ENCODE measurements around the gene INTS11. TPM values are rescaled to one million over a fixed set of nuclear protein-coding genes. Genes with fewer than 3 reads are reported as not detected.

Gene INTS11
- total RNA-seq, 2 experiments from 2014 or later: 143 to 158 TPM

DNA sequence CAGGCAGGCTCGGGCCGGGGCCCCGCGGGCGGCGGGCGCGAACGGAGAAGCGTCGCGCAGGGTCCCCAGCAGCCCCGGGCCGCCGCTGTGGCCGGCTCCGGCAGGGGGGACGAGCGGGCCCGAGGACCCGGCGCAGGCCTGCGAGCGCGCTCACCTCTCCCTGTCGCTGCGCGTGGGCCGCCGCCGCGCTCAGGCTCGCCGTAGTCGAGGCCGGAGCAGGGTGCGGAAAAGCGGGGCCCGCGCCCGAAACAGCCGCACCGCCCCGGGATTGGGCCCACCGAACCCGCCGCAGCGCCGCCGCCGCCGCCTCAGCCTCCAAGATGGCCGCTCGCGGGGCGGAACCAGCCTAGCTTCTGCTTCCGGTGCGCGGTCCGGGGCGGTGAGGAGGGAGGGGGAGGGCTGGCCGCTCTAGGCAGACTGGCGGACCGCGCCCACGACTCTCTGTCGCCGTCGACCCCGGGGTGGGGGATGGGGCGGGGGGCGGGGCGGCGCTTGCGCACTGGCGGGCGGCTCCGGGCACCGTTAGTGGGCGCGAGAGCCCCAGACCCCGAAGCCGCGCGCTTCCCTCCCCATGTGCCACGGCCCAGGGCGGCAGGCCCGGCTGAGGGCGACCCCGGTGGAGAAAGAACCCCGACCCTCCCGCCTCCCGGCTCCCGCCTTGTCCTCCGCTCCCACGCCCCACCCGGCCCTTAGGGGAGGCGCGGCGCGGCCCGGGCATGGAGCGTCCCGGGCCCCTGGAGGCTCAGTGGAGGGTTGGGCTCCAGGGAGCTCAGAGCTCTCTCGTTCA is 50.8 kb downstream of the INTS11 start, which contains the start of gene UBE2J2:
TSS of gene UBE2J2 (minus strand) at position 343 of the 787 bp plus-strand sequence. CDS start 5,862 bp downstream, outside the sequence.
- no peaks in the 10 kb centered on the region for H3K27me3 Mint-ChIP-seq
- H3K4me1 Mint-ChIP-seq: peaks cover 24% of the 10 kb centered on the region
- no peaks in the 10 kb centered on the region for H3K9me3 Mint-ChIP-seq
- peak within 1 kb of the TSS; percentile 89 for H3K4me3 Mint-ChIP-seq
- ATAC-seq (ENCODE audit: low read depth): peak; percentile 94
- peak; percentile 92 for DNase-seq
- peak within 1 kb of the TSS; percentile 85 for H3K27ac Mint-ChIP-seq
- peaks cover 7% of the 10 kb centered on the region for H3K36me3 Mint-ChIP-seq
- POLR2A ChIA-PET: interaction anchor here (0.6 to 1.7 kb wide), 14 partner anchors 11 to 260 kb away, joined by 3 to 6 read pairs (median 3); partner anchors contain the start of genes CCNL2 and ISG15

DNA sequence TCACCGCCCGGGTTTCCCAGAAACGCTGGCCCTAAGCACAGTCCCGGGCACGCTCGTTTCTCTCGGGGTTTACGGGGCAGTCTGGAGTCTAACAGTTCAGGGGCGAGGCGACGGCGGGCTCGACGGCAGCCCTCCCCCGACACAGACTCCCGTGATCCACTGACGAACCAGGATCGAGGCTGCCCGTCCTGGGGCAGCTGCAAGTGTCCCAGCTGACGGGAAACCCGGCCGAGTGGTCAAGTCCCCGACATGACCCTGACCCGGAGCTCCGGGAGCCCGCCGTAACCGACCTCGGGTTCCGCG is 51.3 kb downstream of the INTS11 start:
- peaks cover 7% of the 10 kb centered on the region for H3K36me3 Mint-ChIP-seq
- ATAC-seq (ENCODE audit: low read depth) (no peak), DNase-seq (no peak)
- peak overlapping the region; percentile 85 for H3K27ac Mint-ChIP-seq
- H3K4me1 Mint-ChIP-seq: peaks cover 24% of the 10 kb centered on the region
- POLR2A ChIA-PET: interaction anchor here (0.6 to 1.7 kb wide), 8 partner anchors 17 to 234 kb away, joined by 3 to 6 read pairs (median 3); partner anchors contain the start of gene CCNL2
- peak overlapping the region; percentile 89 for H3K4me3 Mint-ChIP-seq
- no peaks in the 10 kb centered on the region for H3K27me3 Mint-ChIP-seq
- H3K9me3 Mint-ChIP-seq: no peaks in the 10 kb centered on the region

DNA sequence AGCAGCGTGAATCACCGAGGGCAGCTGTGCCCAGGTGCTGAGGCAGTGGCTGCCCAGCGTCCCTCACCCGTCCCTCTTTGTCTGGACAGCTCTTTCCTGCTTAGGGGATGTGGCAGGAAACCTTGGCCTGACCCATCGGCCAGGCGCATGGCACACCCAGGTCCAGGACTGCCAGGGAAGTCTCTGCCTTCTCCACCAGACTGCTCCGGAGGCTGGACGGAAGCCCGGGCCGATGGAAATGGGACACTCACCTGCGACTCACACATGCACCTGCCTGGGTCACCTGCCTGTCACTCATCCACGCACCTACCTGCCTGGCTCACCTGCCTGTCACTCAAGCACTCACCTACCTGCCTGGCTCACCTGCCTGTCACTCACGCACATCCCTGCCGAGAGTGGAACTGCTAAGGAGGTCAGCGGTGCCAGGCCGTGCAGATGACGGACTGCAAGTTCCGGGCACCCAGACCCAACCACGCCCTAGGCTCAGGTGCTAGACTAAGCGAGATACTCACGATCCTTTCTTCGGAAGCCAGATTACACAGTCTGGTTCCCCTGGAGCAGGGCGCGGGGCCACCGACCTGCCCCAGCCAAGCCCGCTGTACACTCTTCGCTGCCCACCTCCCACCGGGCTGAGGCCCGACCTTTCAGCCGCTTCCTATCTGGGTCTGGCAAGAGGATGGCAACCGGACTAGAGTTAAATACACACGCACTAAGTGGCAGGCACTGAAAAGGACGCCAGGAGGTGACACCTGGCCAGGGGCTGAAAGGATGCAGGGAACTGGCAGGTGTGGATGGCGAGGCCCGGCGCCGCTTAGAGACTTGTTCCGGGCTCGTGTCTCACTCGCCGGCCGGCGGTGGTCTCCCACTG is 51.9 kb downstream of the INTS11 start:
- H3K27ac Mint-ChIP-seq: peak overlapping the region; percentile 85
- peak overlapping the region; percentile 89 for H3K4me3 Mint-ChIP-seq
- H3K36me3 Mint-ChIP-seq: peaks cover 7% of the 10 kb centered on the region
- no peak for DNase-seq
- POLR2A ChIA-PET: interaction anchor here (0.7 to 1.4 kb wide), 5 partner anchors 22 to 233 kb away, joined by 3 to 6 read pairs (median 4); no protein-coding TSS in a partner anchor
- no peaks in the 10 kb centered on the region for H3K9me3 Mint-ChIP-seq
- H3K4me1 Mint-ChIP-seq: peaks cover 24% of the 10 kb centered on the region
- no peaks in the 10 kb centered on the region for H3K27me3 Mint-ChIP-seq
- no peak for ATAC-seq (ENCODE audit: low read depth)

DNA sequence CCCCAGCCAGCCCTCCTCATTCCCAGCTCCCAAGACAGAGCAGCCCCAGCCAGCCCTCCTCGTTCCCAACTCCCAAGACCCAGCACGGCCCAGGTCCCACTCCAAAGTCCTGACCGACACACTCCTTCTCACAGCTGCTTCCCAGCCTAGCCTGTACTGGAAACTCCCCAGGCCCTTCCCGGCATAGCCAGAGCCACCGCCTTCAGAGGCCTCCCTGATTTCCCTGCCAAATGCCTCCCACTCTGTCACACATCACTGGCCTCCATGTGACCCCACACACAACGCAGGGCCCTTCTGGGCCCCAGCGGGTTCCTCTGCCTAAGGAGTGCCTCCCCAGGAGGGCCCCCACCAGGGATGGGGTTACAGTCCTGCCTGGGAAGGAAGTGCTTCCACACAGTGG is 53.6 kb downstream of the INTS11 start:
- DNase-seq (no peak), ATAC-seq (ENCODE audit: low read depth) (no peak)
- H3K36me3 Mint-ChIP-seq: peaks cover 8% of the 10 kb centered on the region
- H3K27ac Mint-ChIP-seq: peak overlapping the region; percentile 31
- H3K4me3 Mint-ChIP-seq: peak overlapping the region; percentile 9
- peaks cover 26% of the 10 kb centered on the region for H3K4me1 Mint-ChIP-seq
- POLR2A ChIA-PET: no interaction called here
- no peaks in the 10 kb centered on the region for H3K9me3 Mint-ChIP-seq
- H3K27me3 Mint-ChIP-seq: no peaks in the 10 kb centered on the region

DNA sequence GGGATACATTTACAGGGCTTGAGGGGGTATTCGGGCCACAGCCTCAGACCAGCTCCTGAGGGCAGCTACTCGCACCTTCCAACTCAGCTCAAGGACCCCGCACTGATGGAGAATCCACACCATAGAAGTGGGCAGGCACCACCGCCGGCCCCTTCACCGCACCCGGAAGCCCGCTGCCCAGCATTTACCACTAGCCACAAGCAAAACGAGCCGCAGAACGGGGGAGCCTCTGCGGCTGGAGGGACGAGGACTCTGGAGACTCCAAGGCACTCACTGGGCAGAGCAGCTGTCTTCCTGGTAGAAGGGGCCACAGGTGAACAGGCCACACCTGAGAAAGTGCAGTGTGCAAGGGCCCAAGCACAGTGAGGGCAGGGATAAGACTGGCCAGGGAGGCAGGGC is 56.2 kb downstream of the INTS11 start:
- Mint-ChIP-seq H3K27me3 (no peaks in the 10 kb centered on the region), H3K4me1 (peaks cover 23% of the 10 kb centered on the region), H3K27ac (no peak overlapping the region), H3K36me3 (peaks cover 12% of the 10 kb centered on the region), H3K4me3 (no peak overlapping the region), H3K9me3 (no peaks in the 10 kb centered on the region)
- POLR2A ChIA-PET: no interaction called here
- DNase-seq (no peak), ATAC-seq (ENCODE audit: low read depth) (no peak)

DNA sequence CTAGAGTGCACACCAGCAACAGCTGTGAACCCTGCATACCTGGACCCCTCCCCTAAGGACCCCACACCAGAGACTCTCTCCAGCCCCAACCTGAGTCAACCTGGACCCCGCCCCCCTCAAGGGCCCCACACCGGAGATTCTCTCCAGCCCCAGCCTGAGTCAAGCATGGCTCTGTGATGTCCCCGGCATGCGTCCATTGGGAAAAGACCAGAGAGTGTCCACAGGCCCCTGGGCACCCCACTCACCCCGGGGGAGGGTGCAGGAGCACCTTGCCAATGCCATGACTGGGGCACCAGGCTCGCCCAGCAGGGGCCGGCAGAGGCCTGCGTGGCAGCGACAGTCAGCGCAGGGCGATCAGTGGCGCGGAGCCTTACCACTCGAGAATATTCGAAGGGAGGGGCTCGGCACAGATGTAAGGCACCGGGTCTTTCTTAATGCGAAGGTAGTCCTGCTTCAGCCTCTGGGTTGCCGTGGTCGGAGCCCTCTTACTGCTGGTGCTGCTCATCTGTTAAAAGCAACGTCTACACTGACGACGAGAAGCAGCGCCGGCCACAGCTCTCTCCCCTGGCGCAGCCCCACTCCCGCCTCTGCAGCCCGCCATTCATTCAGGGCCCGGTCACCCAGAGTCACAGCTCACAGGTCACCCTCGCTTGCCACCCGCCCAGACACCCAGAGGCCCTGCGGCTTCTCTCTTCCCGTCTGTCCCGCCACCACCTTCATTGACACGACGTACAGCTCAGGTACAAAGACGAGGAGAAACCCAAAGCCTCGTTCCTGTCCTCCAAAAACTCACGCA is 56.8 kb downstream of the INTS11 start:
- no peak for DNase-seq
- ATAC-seq (ENCODE audit: low read depth): no peak
- peaks cover 21% of the 10 kb centered on the region for H3K4me1 Mint-ChIP-seq
- no peaks in the 10 kb centered on the region for H3K27me3 Mint-ChIP-seq
- H3K4me3 Mint-ChIP-seq: no peak overlapping the region
- POLR2A ChIA-PET: no interaction called here
- H3K9me3 Mint-ChIP-seq: no peaks in the 10 kb centered on the region
- no peak overlapping the region for H3K27ac Mint-ChIP-seq
- H3K36me3 Mint-ChIP-seq: peaks cover 13% of the 10 kb centered on the region

DNA sequence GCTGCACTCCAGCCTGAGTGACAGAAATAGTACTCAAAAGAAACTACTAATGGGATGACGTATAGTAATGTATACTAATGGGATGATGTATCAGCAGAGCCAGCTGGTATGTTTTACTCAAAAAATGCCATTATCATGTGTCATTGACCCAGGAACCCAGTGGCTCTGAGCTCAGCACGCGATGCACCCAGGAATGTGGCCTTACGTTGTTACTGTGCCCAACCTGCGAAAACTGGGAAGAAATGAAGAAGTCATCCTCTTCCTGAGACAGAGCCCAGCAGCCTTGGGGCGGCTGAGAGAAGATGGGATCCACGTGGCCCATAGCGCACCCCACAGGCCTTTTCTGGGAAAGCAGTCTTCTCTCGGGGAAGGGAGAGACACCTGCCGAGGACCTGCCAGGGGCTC is 59.6 kb downstream of the INTS11 start:
- H3K4me1 Mint-ChIP-seq: peaks cover 11% of the 10 kb centered on the region
- DNase-seq: no peak
- POLR2A ChIA-PET: interaction anchor here (1.4 kb wide), 1 partner anchor 14 kb away, joined by 4 read pairs; no protein-coding TSS in a partner anchor
- H3K27me3 Mint-ChIP-seq: no peaks in the 10 kb centered on the region
- no peak overlapping the region for H3K4me3 Mint-ChIP-seq
- H3K36me3 Mint-ChIP-seq: peaks cover 13% of the 10 kb centered on the region
- ATAC-seq (ENCODE audit: low read depth): no peak
- no peak overlapping the region for H3K27ac Mint-ChIP-seq
- H3K9me3 Mint-ChIP-seq: no peaks in the 10 kb centered on the region

DNA sequence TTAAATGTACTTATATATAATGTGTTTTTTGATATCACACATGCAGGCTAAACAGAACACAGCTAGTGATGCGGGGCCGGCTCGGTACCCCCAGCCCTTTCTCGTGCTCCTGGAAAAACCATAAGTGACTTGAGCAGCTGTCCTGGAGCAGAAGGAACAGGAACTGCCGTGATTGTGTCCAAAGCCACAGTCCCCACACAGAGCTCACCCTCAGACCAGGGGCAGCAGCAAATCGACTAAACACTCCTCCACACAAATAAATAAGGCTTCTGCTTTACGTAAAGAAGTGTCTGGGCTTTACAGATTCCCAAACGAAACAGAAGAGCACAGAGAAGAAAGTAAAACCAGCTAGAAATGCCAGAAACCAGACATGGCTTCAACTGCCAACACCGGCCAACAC is 60.4 kb downstream of the INTS11 start:
- H3K27me3 Mint-ChIP-seq: no peaks in the 10 kb centered on the region
- no peak overlapping the region for H3K27ac Mint-ChIP-seq
- POLR2A ChIA-PET: interaction anchor here (1.4 kb wide), 1 partner anchor 13 kb away, joined by 4 read pairs; no protein-coding TSS in a partner anchor
- H3K4me3 Mint-ChIP-seq: no peak overlapping the region
- no peak for ATAC-seq (ENCODE audit: low read depth)
- peaks cover 20% of the 10 kb centered on the region for H3K36me3 Mint-ChIP-seq
- no peak for DNase-seq
- H3K9me3 Mint-ChIP-seq: no peaks in the 10 kb centered on the region
- H3K4me1 Mint-ChIP-seq: peaks cover 11% of the 10 kb centered on the region

DNA sequence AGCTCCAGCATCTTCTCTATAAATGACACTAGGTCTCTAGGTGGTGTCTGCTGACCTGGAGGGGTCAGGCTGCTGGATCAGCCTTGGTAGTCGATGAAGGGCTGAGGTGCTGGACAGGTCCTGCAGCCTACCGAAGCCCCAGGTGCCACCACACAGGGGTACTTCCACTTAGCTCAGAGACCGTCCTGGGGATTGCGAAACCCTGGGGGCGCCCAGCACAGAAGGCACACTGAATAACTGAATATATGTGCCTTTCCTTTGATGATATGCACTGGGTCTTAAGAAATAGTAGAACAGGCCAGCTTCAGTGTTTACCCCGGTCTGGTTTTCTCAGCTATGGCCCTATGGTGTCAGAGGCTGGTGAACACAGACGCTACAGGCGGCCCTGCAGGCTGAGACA is 61.7 kb downstream of the INTS11 start:
- peaks cover 21% of the 10 kb centered on the region for H3K36me3 Mint-ChIP-seq
- no peaks in the 10 kb centered on the region for H3K9me3 Mint-ChIP-seq

DNA sequence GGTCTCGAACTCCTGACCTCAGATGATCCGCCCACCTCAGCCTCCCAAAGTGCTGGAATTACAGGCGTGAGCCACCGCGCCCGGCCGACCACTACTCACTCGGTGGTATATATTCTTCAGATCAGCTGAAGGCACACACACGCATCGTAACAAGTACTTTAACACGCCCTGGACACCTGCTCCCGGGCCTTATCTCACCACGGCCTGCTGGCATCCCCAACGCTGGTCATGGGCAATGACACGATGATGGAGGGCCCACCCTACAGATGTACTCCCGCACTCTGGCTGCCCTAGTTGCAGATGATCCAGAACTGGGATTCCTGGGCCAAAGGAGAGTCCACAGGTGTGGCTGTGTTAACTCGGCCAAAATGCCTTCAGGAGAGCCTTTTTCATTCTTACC is 62.4 kb downstream of the INTS11 start:
- peaks cover 21% of the 10 kb centered on the region for H3K36me3 Mint-ChIP-seq
- peaks cover 12% of the 10 kb centered on the region for H3K4me1 Mint-ChIP-seq
- no peak for ATAC-seq (ENCODE audit: low read depth)
- no peaks in the 10 kb centered on the region for H3K27me3 Mint-ChIP-seq
- H3K4me3 Mint-ChIP-seq: no peak overlapping the region
- no peak for DNase-seq
- H3K9me3 Mint-ChIP-seq: no peaks in the 10 kb centered on the region
- POLR2A ChIA-PET: interaction anchor here (0.6 to 0.7 kb wide), 3 partner anchors 11 to 148 kb away, joined by 3 to 4 read pairs (median 3); no protein-coding TSS in a partner anchor
- no peak overlapping the region for H3K27ac Mint-ChIP-seq

More for the DNA sequence above, 61.7 kb downstream of the INTS11 start:
- Mint-ChIP-seq H3K4me3 (no peak overlapping the region), H3K27me3 (no peaks in the 10 kb centered on the region), H3K4me1 (peaks cover 13% of the 10 kb centered on the region), H3K27ac (no peak overlapping the region)
- ATAC-seq (ENCODE audit: low read depth): no peak
- DNase-seq: no peak
- POLR2A ChIA-PET: interaction anchor here (1.0 kb wide), 1 partner anchor 32 kb away, joined by 3 read pairs; no protein-coding TSS in a partner anchor

All from activated naive CD8-positive, alpha-beta T cell treated with anti-CD3 and anti-CD28 coated beads, Interleukin-2, amount 10 ng/mL, durations not matched to agents 7 days and 5 days (primary cell).